ENCODE results near the gene KLF15.

DNA sequence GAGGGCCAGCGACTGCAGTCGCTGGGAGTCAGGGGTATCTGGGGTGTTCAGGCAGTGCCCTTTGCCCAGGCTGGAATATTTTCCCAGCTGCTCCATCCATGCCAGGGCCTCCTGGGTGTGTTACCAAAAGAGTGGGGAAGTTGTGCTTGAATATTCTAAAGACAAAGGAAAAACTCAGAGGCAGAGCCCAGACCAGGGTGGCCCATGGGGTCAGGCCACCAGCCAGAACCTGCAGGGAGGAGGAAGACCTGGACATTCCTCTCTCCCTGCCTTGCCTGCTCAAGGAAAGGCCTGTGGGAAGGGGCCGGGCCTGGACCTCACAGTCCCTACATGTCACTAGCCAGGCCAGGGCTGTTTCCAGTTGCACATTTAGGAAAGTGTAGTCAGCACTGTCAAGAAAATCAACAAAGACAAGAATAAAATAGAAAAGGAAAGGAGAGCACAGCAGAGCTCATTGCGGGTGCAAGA lies 16.0 kb upstream of the KLF15 start:
- TF ChIP-seq, protein P1, sequence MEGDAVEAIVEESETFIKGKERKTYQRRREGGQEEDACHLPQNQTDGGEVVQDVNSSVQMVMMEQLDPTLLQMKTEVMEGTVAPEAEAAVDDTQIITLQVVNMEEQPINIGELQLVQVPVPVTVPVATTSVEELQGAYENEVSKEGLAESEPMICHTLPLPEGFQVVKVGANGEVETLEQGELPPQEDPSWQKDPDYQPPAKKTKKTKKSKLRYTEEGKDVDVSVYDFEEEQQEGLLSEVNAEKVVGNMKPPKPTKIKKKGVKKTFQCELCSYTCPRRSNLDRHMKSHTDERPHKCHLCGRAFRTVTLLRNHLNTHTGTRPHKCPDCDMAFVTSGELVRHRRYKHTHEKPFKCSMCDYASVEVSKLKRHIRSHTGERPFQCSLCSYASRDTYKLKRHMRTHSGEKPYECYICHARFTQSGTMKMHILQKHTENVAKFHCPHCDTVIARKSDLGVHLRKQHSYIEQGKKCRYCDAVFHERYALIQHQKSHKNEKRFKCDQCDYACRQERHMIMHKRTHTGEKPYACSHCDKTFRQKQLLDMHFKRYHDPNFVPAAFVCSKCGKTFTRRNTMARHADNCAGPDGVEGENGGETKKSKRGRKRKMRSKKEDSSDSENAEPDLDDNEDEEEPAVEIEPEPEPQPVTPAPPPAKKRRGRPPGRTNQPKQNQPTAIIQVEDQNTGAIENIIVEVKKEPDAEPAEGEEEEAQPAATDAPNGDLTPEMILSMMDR (conservative IDR thresholded peaks at IDR 0.05; ENCODE audit: low read depth, low read length): no peak
- no peak for TF ChIP-seq EZH2 (IDR thresholded peaks at IDR 0.05; ENCODE audit: borderline replicate concordance, low read depth, low read length, poor library complexity, severe bottlenecking)

All from A673 (cell line).